H7 (cell line): ENCODE measurements around the gene VWA3A. TPM values are rescaled to one million over a fixed set of nuclear protein-coding genes. Genes with fewer than 3 reads are reported as not detected.
"Not testable (repeated sequence)": the region's sequence is repeated elsewhere in the genome, so short reads cannot be mapped to it uniquely, and the experiment has no call there.

Experiments
- DNase-seq: peaks from one replicate; pipeline ENCODE4 v3.0.0; 2012
- H3K27me3 ChIP-seq: 2 replicates; pipeline ENCODE4 v1.6.0; 2011; ENCODE audit warnings: mild to moderate bottlenecking, low read length; ENCODE audit not compliant: control insufficient read depth, insufficient read depth
- H3K36me3 ChIP-seq: replicated peaks from 2 replicates; pipeline ENCODE4 v1.5.1; 2011; ENCODE audit warnings: low read length; ENCODE audit not compliant: control insufficient read depth, insufficient read depth
- H3K4me3 ChIP-seq: 2 replicates; pipeline ENCODE4 v1.5.1; 2011; ENCODE audit warnings: low read depth, mild to moderate bottlenecking, control low read depth, low read length, moderate library complexity; ENCODE audit not compliant: insufficient read depth
- total RNA-seq: library from RNA; depleted of rRNA; stranded (reverse); fragments of >200 nt; shearing (Covaris generic); gene quantifications from 2 replicates; pipeline ENCODE4 v1.2.3, GENCODE V29; 2014

The VWA3A gene
- total RNA-seq, 1 experiment from 2014 or later, result 0.24 TPM

GRCh38 chr16:22103441-22103840, 11.1 kb downstream of the VWA3A start:
- DNase-seq, result no peak
- Histone ChIP-seq H3K4me3 (no peak overlapping the region), H3K27me3 (no peaks in the 10 kb centered on the region), H3K36me3 (no peaks in the 10 kb centered on the region)

GRCh38 chr16:22109258-22109898, 17.0 kb downstream of the VWA3A start:
- DNase-seq, result no peak
- H3K4me3 ChIP-seq, result no peak overlapping the region
- H3K27me3 ChIP-seq, result no peaks in the 10 kb centered on the region
- H3K36me3 ChIP-seq, result no peaks in the 10 kb centered on the region

GRCh38 chr16:22111629-22112028, 19.3 kb downstream of the VWA3A start:
- H3K27me3 ChIP-seq, DNase-seq: not testable (repeated sequence)

DNA sequence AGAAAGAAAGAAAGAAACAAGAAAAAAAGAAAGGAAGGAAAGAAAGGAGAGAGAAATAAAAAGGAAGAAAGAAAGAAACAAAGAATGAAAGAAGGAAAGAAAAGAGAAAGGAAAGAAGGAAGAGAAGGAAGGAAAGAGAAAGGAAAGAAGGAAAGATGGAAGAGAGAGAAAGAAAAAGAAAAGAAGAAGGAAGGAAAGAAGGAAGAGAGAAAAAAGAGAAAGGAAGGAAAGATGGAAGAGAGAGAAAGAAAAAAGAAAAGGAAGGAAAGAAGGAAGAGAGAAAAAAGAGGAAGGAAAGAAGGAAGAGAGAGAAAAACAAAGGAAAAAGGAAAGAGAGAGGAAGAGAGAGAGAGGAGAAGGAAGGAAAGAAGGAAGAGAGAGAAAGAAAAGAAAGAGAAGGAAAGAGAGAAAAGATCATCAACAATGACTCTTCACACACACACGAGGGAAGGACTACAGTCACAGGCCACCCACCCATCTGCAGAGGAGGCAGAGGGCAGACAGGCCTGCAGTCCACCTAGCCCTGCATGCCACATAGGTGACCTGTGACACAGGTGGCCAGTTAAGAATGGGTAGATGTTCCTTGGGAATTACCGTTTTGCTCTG, 23.9 kb downstream of the VWA3A start:
- Histone ChIP-seq H3K36me3 (no peaks in the 10 kb centered on the region), H3K27me3 (no peaks in the 10 kb centered on the region), H3K4me3 (no peak overlapping the region)
- DNase-seq, result no peak

More at GRCh38 chr16:22111629-22112028, 19.3 kb downstream of the VWA3A start:
- H3K36me3 ChIP-seq, H3K4me3 ChIP-seq: not testable (repeated sequence)

GRCh38 chr16:22117609-22118008, 25.3 kb downstream of the VWA3A start:
- H3K27me3 ChIP-seq, result no peaks in the 10 kb centered on the region
- no peak overlapping the region for H3K4me3 ChIP-seq
- no peaks in the 10 kb centered on the region for H3K36me3 ChIP-seq
- no peak for DNase-seq

DNA sequence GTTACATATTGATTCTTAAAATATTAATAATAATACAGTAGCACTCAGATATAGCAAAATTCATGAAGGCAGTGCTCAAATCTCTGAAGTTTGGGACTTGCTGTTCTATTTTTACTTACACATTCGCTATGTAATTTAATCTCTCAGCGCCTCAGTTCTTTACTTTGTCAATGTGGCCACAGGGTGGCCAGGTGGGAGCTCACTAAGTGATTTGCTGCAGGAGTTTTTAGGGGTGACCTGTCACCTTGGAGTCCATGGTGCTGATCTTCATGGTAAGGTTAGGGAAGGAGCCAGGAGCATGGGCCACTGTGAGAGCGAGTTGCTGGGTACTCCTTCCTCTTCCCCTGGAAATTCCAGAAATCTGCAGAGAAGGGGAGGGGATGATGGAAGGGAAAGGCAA, 28.1 kb downstream of the VWA3A start:
- peak; percentile 58 for DNase-seq
- Histone ChIP-seq H3K4me3 (no peak overlapping the region), H3K36me3 (no peaks in the 10 kb centered on the region), H3K27me3 (no peaks in the 10 kb centered on the region)

- Histone ChIP-seq H3K36me3 (no peaks in the 10 kb centered on the region), H3K4me3 (no peak overlapping the region), H3K27me3 (no peaks in the 10 kb centered on the region)
- DNase-seq, result no peak
These were observed 29.9 kb downstream of the VWA3A start for GRCh38 chr16:22122239-22122638.

DNA sequence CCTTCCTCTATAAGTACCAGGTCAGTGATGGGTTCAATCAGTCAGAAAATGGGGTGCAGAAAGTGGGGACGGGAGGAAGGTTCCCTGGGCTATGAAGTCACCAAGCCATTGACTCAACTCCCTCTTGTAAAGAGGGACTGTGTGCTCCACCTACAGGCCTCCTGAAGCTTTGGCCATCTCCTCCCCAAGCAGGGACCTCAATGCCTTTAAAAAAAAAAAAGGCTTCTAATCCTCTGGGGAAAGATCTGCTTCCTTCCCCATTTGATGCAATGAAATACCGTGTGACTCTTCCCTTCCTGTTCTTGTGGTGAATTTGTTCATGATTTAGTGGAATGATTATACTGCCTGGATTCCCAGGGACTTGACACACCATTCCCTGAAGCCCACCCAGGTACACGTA, 30.8 kb downstream of the VWA3A start:
- DNase-seq, result peak; percentile 66
- no peaks in the 10 kb centered on the region for H3K36me3 ChIP-seq
- H3K27me3 ChIP-seq, result no peaks in the 10 kb centered on the region
- H3K4me3 ChIP-seq, result no peak overlapping the region

DNA sequence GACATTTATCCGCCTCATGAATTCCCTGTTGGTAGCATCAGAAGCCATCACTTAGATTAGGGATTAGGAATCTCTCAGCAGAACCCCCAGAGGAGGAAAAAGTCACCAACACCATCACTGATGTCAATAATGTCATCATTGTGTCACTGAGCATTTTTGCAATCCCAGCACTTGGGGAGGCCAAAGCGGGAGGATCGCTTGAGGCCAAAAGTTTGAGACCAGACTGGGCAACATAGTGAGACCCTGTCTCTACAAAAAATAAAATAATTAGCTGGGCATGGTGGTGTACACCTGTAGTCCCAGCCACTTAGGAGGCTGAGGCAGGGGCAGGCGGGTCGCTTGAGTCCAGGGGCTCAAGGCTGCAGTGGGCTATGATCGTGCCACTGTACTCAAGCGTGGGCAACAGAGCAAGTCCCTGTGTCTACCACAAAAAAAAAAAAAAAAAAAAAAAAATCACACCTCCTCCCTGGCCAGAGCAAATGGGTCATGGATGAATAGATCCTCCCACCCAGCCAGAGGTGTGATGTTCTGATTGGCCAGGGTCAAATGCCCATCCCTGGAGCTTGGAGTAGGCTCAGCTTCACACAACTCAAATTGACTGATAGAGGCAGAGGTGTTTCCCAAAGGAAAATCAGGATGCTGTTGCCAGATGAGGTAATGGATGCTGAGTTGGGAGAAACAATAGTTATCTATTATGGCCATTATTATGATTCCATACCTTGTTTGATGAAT, 31.6 kb downstream of the VWA3A start:
- DNase-seq, result peak; percentile 71
- Histone ChIP-seq H3K4me3 (no peak overlapping the region), H3K36me3 (no peaks in the 10 kb centered on the region), H3K27me3 (no peaks in the 10 kb centered on the region)

DNA sequence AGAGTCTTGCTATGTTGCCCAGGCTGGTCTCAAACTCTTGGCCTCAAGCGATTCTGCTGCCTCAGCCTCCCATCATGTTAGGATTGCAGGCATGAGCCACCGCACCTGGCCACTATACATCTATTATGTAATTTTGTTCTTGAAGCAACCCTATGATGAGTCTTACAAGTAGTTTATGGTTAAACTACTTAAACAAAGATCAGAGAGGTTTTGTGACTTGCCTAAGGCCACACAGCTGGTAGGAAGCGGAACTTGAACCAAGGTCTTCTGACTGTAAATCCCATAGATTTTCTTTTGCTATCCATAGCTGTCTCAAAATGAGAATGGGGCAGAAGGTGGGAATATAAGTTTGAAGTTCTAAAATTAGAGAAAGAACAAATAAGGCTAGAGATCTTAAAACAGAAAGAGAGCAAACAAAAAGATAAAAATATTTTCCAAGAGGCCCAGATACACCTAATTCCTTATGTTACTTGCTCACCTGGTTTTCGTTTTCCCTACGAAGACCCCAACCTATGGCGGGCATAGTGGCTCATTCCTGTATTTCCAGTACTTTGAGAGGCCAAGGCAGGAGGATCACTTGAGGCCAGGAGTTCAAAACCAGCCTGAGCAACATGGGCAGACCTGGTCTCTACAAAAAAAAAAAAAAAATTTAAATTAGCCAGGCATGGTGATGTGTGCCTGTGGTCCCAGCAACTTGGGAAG, 32.4 kb downstream of the VWA3A start:
- no peaks in the 10 kb centered on the region for H3K27me3 ChIP-seq
- H3K36me3 ChIP-seq, result no peaks in the 10 kb centered on the region
- DNase-seq, result no peak
- H3K4me3 ChIP-seq, result no peak overlapping the region

DNA sequence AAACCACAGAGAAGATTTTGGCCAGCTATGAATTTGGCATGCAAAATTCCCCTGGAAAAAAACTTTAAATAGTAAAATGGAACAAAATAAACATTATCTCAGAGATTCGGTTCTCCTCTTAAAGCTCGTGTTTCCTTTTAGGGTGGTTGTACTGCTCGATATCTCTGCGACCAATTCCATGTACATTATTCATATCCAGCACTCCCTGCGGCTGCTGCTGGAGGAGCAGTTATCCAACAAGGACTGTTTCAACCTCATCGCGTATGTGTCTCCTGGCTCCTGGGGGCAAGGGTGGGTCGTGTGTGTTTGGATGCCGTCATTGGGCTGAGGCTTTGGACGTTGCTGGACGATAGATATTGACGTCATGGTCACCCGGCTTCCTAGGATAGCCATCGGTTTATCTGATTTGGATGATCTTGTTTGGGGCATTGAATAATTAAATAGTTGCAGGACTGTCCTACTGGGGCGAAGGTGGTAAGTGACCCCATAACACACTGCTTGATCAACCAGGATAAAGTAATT, 33.8 kb downstream of the VWA3A start:
- Histone ChIP-seq H3K36me3 (no peaks in the 10 kb centered on the region), H3K27me3 (no peaks in the 10 kb centered on the region)
- no peak for DNase-seq

GRCh38 chr16:22128537-22128936, 36.2 kb downstream of the VWA3A start:
- H3K27me3 ChIP-seq, H3K36me3 ChIP-seq, H3K4me3 ChIP-seq, DNase-seq: not testable (repeated sequence)

More for the DNA sequence above, 33.8 kb downstream of the VWA3A start:
- H3K4me3 ChIP-seq, result no peak overlapping the region

DNA sequence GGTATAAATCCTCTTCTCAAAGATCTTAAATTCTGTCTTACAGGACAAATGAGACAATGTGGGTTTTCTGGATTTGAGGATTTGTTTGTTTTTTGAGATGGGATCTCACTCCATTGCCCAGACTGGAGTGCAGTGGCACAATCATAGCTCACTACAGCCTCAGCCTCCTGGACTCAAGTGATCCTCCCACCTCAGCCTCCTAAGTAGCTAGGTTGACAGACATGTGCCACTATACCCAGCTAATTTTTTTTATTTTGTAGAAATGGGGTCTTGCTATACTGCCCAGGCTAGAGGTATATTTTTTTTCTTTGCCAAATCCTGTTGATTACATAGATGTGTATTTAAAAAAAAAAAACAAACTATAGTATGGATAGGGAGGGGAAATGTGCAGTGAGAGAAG, 38.2 kb downstream of the VWA3A start:
- Histone ChIP-seq H3K36me3 (no peaks in the 10 kb centered on the region), H3K27me3 (no peaks in the 10 kb centered on the region), H3K4me3 (no peak overlapping the region)
- no peak for DNase-seq

GRCh38 chr16:22132801-22133200, 40.5 kb downstream of the VWA3A start:
- no peaks in the 10 kb centered on the region for H3K27me3 ChIP-seq
- H3K4me3 ChIP-seq, result no peak overlapping the region
- no peaks in the 10 kb centered on the region for H3K36me3 ChIP-seq
- DNase-seq, result no peak
